A549 (cell line): ENCODE results near the gene MLXIPL.

Experiments used
- CHD4 ChIP-seq: fragments of 200-600 bp; sonication (generic); IDR thresholded peaks from 2 replicates; pipeline ENCODE4 v1.6.1; 2016; ENCODE audit warnings: antibody characterized with exemption, mild to moderate bottlenecking, borderline replicate concordance
- CTCF ChIP-seq: fragments of >200 bp; sonication (Bioruptor Twin); formaldehyde crosslinking; IDR thresholded peaks from 3 replicates; pipeline ENCODE4 v1.5.1; 2016
- ESRRA ChIP-seq: fragments of 150-350 bp; IDR thresholded peaks from 2 replicates; pipeline ENCODE4 v1.6.1; 2014; ENCODE audit warnings: mild to moderate bottlenecking, low read length, borderline replicate concordance
- GATA3 ChIP-seq: IDR thresholded peaks from 2 replicates; pipeline ENCODE4 v1.6.1; 2012; ENCODE audit warnings: borderline replicate concordance
- JUN ChIP-seq, 2 experiments: fragments of >200 bp; sonication (Bioruptor Twin); formaldehyde crosslinking; IDR thresholded peaks; 2 replicates in 1 of 2; 3 replicates in 1 of 2; pipeline ENCODE4 v1.6.1; 2016 to 2017
- KDM5A ChIP-seq: fragments of 200-600 bp; sonication (generic); IDR thresholded peaks from 2 replicates; pipeline ENCODE4 v1.6.1; 2016; ENCODE audit warnings: antibody characterized with exemption, mild to moderate bottlenecking
- POLR2A ChIP-seq: IDR thresholded peaks from 2 replicates; pipeline ENCODE4 v1.6.1; 2012; ENCODE audit warnings: mild to moderate bottlenecking, low read length
- RARB ChIP-seq: fragments of 250-450 bp; sonication (Bioruptor Pico); IDR thresholded peaks from 2 replicates; pipeline ENCODE4 v1.8.0; 2021; ENCODE audit warnings: mild to moderate bottlenecking, moderate library complexity

DNA sequence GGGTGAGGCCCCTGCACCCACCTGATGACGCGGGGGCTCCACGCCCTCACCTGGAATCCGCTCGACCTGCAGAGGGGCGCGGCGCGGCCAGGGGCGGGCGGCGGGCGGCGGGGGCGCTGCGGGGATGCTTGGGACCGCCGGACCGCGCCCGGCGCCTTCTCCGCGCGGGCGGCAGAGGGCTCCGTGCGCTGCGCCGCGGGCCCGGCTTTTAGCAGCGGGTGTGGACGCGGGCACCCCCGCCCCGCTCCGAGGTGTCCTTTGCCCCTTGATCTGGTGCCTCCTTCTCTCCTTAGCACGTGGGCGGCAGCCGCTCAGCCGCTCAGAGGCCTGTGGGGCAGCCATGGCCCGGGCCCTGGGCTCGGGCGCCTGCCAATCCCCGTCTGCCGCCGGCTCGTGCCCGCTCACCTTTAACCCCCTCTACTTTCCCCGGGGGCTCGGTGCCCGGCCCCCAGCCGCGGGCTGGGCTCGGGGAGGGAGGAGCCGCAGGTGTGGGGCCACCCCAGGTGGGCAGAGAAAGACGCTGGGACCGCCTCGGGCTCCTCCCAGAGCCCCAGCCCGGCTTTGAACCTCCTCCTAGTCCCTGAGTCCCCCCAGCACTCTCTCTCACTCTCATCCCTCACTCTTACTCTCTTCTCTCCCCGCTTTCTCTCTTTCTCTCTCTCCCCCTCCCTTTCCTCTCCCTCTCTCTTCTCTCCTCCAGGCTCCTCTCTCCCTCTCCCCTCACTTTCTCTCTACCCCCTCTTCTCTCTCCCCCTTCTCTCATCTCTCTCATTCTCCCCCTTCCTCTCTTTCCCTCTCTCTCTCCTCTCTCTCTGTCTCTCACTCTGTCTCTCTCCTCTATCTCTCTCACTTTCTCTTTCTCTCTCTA lies 23.6 kb upstream of the MLXIPL start:
- no peak for TF ChIP-seq GATA3
- peak; percentile 50 for TF ChIP-seq CTCF
- TF ChIP-seq JUN (IDR thresholded peaks at IDR 0.05), result no peak
- no peak for TF ChIP-seq CHD4
- TF ChIP-seq ESRRA, result no peak
- TF ChIP-seq KDM5A, result no peak
- no peak for TF ChIP-seq POLR2A
- no peak for TF ChIP-seq RARB
